ENCODE measurements around the gene PRDM16. TPM values are rescaled to one million over a fixed set of nuclear protein-coding genes. Genes with fewer than 3 reads are reported as not detected.

Gene PRDM16
- total RNA-seq, 1 experiment from 2014 or later = 0.17 TPM

DNA sequence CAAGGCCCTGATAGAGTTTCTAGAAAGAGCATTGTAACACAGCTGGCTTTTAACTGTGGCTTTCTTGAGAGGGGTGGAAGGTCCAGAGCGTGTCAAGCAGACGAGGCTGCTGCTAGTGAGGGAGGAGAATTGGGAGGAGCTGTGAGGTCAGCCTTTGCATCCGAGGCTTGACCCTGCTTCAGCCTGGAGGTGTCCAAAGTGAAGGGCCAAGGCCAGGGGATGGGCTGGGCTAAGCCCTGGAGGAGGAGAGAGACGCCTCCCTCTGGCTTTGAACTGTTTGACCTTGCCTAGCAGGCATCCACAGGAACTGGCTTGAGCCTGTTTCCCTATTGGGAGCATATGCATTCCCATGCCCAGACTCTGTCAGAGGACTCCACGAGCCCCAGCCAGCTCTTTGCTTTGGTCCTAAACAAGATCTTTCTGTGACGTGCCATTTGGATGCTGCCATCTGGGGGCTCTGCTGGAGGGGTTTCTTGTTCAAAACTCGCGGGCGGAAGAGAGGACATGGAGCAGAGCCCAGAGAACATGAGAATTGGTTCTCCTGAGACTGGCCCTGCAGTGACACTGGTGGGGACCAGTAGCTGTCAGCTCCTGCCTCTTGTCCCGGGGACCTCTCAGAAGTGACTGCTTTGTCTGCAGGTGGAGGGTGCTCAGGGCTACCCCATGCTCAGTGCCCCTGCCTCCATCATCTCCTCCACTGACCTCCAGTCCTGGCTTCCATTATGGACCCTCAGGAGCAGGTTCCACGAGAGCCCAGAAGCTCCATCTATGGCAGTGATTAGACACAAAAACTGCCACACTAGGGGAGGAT, 42.2 kb upstream of the PRDM16 start:
- no peaks in the 10 kb centered on the region for H3K79me1 ChIP-seq (ENCODE audit: insufficient read depth, low read depth, low read length, poor library complexity, severe bottlenecking)
- no peaks in the 10 kb centered on the region for H3K27me3 ChIP-seq (ENCODE audit: insufficient read depth, low read length)
- no peak overlapping the region for H3K23ac ChIP-seq (ENCODE audit: insufficient read length, low read depth, low read length)
- no peak overlapping the region for H3K4me2 ChIP-seq (ENCODE audit: insufficient read depth, insufficient read length, low read length)
- H2BK120ac ChIP-seq (ENCODE audit: low read depth, low read length, poor library complexity, severe bottlenecking) = no peak overlapping the region
- H2BK12ac ChIP-seq (ENCODE audit: insufficient read length, low read depth, low read length) = no peak overlapping the region
- no peak for DNase-seq
- no peak overlapping the region for H3K4ac ChIP-seq (ENCODE audit: low read depth, low read length)
- no peaks in the 10 kb centered on the region for H3K79me2 ChIP-seq (ENCODE audit: insufficient read depth, low read length)
- Mint-ChIP-seq H3K4me1 (no peaks in the 10 kb centered on the region), H3K36me3 (ENCODE audit: insufficient read depth in 1 of 3, low read depth in 3 of 3) (peaks cover 0 to 11% (median 0%) of the 10 kb centered on the region in 3 experiments; a peak in 2 of 7 replicates), H3K27ac (no peak overlapping the region), H3K9me3 (peaks cover 0 to 20% of the 10 kb centered on the region in 2 experiments; a peak in 2 of 5 replicates), H3K4me3 (no peak overlapping the region), H3K27me3 (ENCODE audit: low read depth) (no peaks in the 10 kb centered on the region; the same call in 1 of the 2 replicates)
- H3K9ac ChIP-seq (ENCODE audit: extremely low read depth, insufficient read length, low read length) = no peak overlapping the region
- no peak overlapping the region for H3K27ac ChIP-seq (ENCODE audit: insufficient read length, low read depth, low read length)
- H2AK5ac ChIP-seq (ENCODE audit: insufficient read length, low read length) = no peak overlapping the region
- TF ChIP-seq, protein P1, sequence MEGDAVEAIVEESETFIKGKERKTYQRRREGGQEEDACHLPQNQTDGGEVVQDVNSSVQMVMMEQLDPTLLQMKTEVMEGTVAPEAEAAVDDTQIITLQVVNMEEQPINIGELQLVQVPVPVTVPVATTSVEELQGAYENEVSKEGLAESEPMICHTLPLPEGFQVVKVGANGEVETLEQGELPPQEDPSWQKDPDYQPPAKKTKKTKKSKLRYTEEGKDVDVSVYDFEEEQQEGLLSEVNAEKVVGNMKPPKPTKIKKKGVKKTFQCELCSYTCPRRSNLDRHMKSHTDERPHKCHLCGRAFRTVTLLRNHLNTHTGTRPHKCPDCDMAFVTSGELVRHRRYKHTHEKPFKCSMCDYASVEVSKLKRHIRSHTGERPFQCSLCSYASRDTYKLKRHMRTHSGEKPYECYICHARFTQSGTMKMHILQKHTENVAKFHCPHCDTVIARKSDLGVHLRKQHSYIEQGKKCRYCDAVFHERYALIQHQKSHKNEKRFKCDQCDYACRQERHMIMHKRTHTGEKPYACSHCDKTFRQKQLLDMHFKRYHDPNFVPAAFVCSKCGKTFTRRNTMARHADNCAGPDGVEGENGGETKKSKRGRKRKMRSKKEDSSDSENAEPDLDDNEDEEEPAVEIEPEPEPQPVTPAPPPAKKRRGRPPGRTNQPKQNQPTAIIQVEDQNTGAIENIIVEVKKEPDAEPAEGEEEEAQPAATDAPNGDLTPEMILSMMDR (conservative IDR thresholded peaks at IDR 0.05) = no peak
- no peak overlapping the region for H2AFZ ChIP-seq (ENCODE audit: low read length)
- H3K56ac ChIP-seq (ENCODE audit: insufficient read length, low read depth, low read length) = no peak overlapping the region
- H3K14ac ChIP-seq (ENCODE audit: insufficient read depth, low read length) = no peak overlapping the region
- WGBS (ENCODE audit: extremely low coverage, insufficient read length, low lambda C conversion rate) = no CpG with 5 or more reads among the region's 11 CpGs
- H3K18ac ChIP-seq (ENCODE audit: insufficient read length, low read depth, low read length) = no peak overlapping the region
- peaks cover 24% of the 10 kb centered on the region for H3K9me3 ChIP-seq (ENCODE audit: control insufficient read depth, low read depth, low read length)
- H3K4me1 ChIP-seq (ENCODE audit: insufficient read depth, low read length) = no peaks in the 10 kb centered on the region
- H4K91ac ChIP-seq (ENCODE audit: insufficient read length, low read depth, low read length) = no peak overlapping the region
- H2BK5ac ChIP-seq (ENCODE audit: insufficient read length, low read length) = no peak overlapping the region
- H3T11ph ChIP-seq (ENCODE audit: low read length) = no peak overlapping the region
- no peaks in the 10 kb centered on the region for H4K20me1 ChIP-seq (ENCODE audit: control insufficient read depth, insufficient read depth, insufficient read length)
- H4K8ac ChIP-seq (replicated peaks; ENCODE audit: insufficient read length, low read depth, low read length) = no peak overlapping the region
- H2BK15ac ChIP-seq (ENCODE audit: low read depth, low read length) = no peak overlapping the region
- no peak overlapping the region for H2BK20ac ChIP-seq (ENCODE audit: low read depth, low read length, poor library complexity, severe bottlenecking)
- no peak overlapping the region for H4K5ac ChIP-seq (ENCODE audit: insufficient read length, low read depth, low read length)
- H3K23me2 ChIP-seq (ENCODE audit: insufficient read length, low read depth, low read length, poor library complexity, severe bottlenecking) = no peaks in the 10 kb centered on the region

All from H9 (cell line).